Thyroid gland (tissue), 4 donors: ENCODE measurements around the gene ABCB8.

Source experiments
- CTCF ChIP-seq, 6 experiments: fragments of 200-600 bp in 3 of 6; fragments of 450-650 bp in 3 of 6; sonication (generic) in 3 of 6; IDR thresholded peaks; one replicate each; pipeline ENCODE4 v1.5.1; 2016 to 2019; ENCODE audit warnings: antibody characterized with exemption in 6 of 6, mild to moderate bottlenecking in 2 of 6, inconsistent platforms in 1 of 6, moderate library complexity in 1 of 6
- POLR2A ChIP-seq, 2 donors: fragments of 450-650 bp; IDR thresholded peaks; one replicate each; pipeline ENCODE4 v1.6.1; 2017; ENCODE audit warnings: antibody characterized with exemption in 2 of 2, mild to moderate bottlenecking in 2 of 2, moderate library complexity in 1 of 2

DNA sequence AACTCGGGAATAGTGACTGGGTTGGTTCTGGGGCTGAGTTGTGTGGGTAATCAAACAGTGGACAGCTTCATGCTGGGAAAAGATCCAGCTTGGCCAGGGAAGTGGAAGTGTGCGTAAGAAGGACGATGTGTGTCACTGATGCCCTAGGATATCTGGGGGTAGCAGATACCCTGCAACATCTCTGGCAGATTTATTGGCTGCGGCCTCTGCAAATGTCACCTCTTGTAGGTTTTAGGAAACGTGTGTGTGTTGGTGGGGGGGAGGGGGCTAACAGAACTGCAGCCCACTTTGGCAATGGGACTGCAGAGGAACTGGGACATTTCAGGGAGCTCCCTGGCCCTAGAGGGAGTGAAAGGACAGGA lies 57.1 kb downstream of the ABCB8 start:
- TF ChIP-seq CTCF (IDR thresholded peaks at IDR 0.05) (no peak), POLR2A (IDR thresholded peaks at IDR 0.05) (no peak)
